ENCODE data around the gene TRIM63. TPM values are rescaled to one million over a fixed set of nuclear protein-coding genes. Genes with fewer than 3 reads are reported as not detected.

Gene TRIM63
- total RNA-seq, 5 donors from 2014 or later (not counting 1 experiment from before 2014, with no cell fraction given), result not detected

- Mint-ChIP-seq H3K9me3 (no peaks in the 10 kb centered on the region), H3K4me3 (no peak overlapping the region), H3K36me3 (no peaks in the 10 kb centered on the region), H3K27ac (no peak overlapping the region), H3K4me1 (no peaks in the 10 kb centered on the region), H3K27me3 (peaks cover 25 to 35% of the 10 kb centered on the region in 2 donors)
- Histone ChIP-seq H3K27me3 (replicated peaks in 1 of 2; ENCODE audit: control insufficient read depth in 2 of 2, extremely low read depth in 1 of 2, insufficient read depth in 2 of 2, low read length in 1 of 2) (peaks cover 18 to 26% of the 10 kb centered on the region in 2 experiments), H3K9me3 (no peaks in the 10 kb centered on the region), H3K36me3 (ENCODE audit: control insufficient read depth in 2 of 2, extremely low read depth in 1 of 2, insufficient read depth in 1 of 2, low read length in 1 of 2) (no peaks in the 10 kb centered on the region), H3K4me3 (ENCODE audit: control insufficient read depth in 1 of 2, extremely low read depth in 1 of 2, low read length in 1 of 2) (no peak overlapping the region), H3K4me1 (ENCODE audit: control insufficient read depth in 1 of 2, extremely low read depth in 1 of 2, insufficient read depth in 2 of 2, low read length in 2 of 2) (no peaks in the 10 kb centered on the region), H3K27ac (ENCODE audit: low read length) (no peak overlapping the region)
- ATAC-seq (replicated peaks in 1 of 4), result no peak
- WGBS (ENCODE audit: insufficient coverage), result 60% methylated on average over 4 of the region's 7 CpGs
- no peak for DNase-seq
- ChIA-PET CTCF (no interaction called here), POLR2A (no interaction called here)
Observed at GRCh38 chr1:26092422-26092821, 25.0 kb upstream of the TRIM63 start.

DNA sequence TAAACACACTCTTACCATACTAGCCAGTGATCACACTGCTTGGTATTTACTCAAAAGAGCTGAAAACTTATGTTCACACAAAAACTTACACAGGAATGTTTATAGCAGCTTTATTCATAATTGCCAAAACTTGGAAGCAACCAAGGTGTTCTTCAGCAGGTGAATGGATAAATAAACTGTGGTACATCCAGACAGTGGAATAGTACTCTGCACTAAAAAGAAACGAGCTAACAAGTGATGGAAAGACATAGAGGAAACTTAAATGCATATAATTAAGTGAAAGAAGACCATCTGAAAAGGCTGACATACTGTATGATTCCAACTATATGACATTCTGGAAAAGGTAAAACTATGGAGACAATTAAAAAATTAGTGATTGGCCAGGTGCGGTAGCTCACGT lies 23.5 kb upstream of the TRIM63 start:
- ATAC-seq (replicated peaks in 1 of 4), result no peak
- H3K4me3 Mint-ChIP-seq, result no peak overlapping the region
- H3K36me3 Mint-ChIP-seq, result no peaks in the 10 kb centered on the region
- Histone ChIP-seq H3K36me3 (ENCODE audit: control insufficient read depth in 2 of 2, extremely low read depth in 1 of 2, insufficient read depth in 1 of 2, low read length in 1 of 2) (no peaks in the 10 kb centered on the region), H3K4me1 (ENCODE audit: control insufficient read depth in 1 of 2, extremely low read depth in 1 of 2, insufficient read depth in 2 of 2, low read length in 2 of 2) (no peaks in the 10 kb centered on the region), H3K4me3 (ENCODE audit: control insufficient read depth in 1 of 2, extremely low read depth in 1 of 2, low read length in 1 of 2) (no peak overlapping the region), H3K27me3 (replicated peaks in 1 of 2; ENCODE audit: control insufficient read depth in 2 of 2, extremely low read depth in 1 of 2, insufficient read depth in 2 of 2, low read length in 1 of 2) (peaks cover 18 to 26% of the 10 kb centered on the region in 2 experiments), H3K9me3 (no peaks in the 10 kb centered on the region), H3K27ac (ENCODE audit: low read length) (no peak overlapping the region)
- WGBS (ENCODE audit: insufficient coverage), result 100% methylated on average over 2 of the region's 3 CpGs
- no peak overlapping the region for H3K27ac Mint-ChIP-seq
- ChIA-PET POLR2A (no interaction called here), CTCF (no interaction called here)
- H3K27me3 Mint-ChIP-seq, result peaks cover 30 to 42% of the 10 kb centered on the region in 2 donors
- no peak for DNase-seq
- no peaks in the 10 kb centered on the region for H3K4me1 Mint-ChIP-seq
- no peaks in the 10 kb centered on the region for H3K9me3 Mint-ChIP-seq

GRCh38 chr1:26089125-26089524 lies 21.7 kb upstream of the TRIM63 start:
- no peak overlapping the region for H3K27ac ChIP-seq (ENCODE audit: low read length)
- no peaks in the 10 kb centered on the region for H3K4me1 ChIP-seq (ENCODE audit: control insufficient read depth in 1 of 2, extremely low read depth in 1 of 2, insufficient read depth in 2 of 2, low read length in 2 of 2)
- no peaks in the 10 kb centered on the region for H3K36me3 Mint-ChIP-seq
- POLR2A ChIA-PET, result no interaction called here
- peaks cover 0 to 2% (median 0%) of the 10 kb centered on the region in 3 donors for H3K9me3 Mint-ChIP-seq
- H3K27ac Mint-ChIP-seq, result no peak overlapping the region
- no peak for ATAC-seq (replicated peaks in 1 of 4)
- no peaks in the 10 kb centered on the region for H3K4me1 Mint-ChIP-seq
- H3K27me3 ChIP-seq (replicated peaks in 1 of 2; ENCODE audit: control insufficient read depth in 2 of 2, extremely low read depth in 1 of 2, insufficient read depth in 2 of 2, low read length in 1 of 2), result peaks cover 10 to 31% of the 10 kb centered on the region in 2 experiments
- no CpG with 5 or more reads among the region's 3 CpGs for WGBS (ENCODE audit: insufficient coverage)
- no peak for DNase-seq
- H3K4me3 ChIP-seq (ENCODE audit: control insufficient read depth in 1 of 2, extremely low read depth in 1 of 2, low read length in 1 of 2), result no peak overlapping the region
- peaks cover 41 to 52% of the 10 kb centered on the region in 2 donors for H3K27me3 Mint-ChIP-seq
- H3K4me3 Mint-ChIP-seq, result no peak overlapping the region
- no peaks in the 10 kb centered on the region for H3K9me3 ChIP-seq
- H3K36me3 ChIP-seq (ENCODE audit: control insufficient read depth in 2 of 2, extremely low read depth in 1 of 2, insufficient read depth in 1 of 2, low read length in 1 of 2), result no peaks in the 10 kb centered on the region
- CTCF ChIA-PET, result no interaction called here

GRCh38 chr1:26084844-26085243 lies 17.4 kb upstream of the TRIM63 start:
- Histone ChIP-seq H3K4me3 (ENCODE audit: control insufficient read depth in 1 of 2, extremely low read depth in 1 of 2, low read length in 1 of 2) (no peak overlapping the region), H3K36me3 (ENCODE audit: control insufficient read depth in 2 of 2, extremely low read depth in 1 of 2, insufficient read depth in 1 of 2, low read length in 1 of 2) (no peaks in the 10 kb centered on the region), H3K4me1 (ENCODE audit: control insufficient read depth in 1 of 2, extremely low read depth in 1 of 2, insufficient read depth in 2 of 2, low read length in 2 of 2) (no peaks in the 10 kb centered on the region), H3K27me3 (replicated peaks in 1 of 2; ENCODE audit: control insufficient read depth in 2 of 2, extremely low read depth in 1 of 2, insufficient read depth in 2 of 2, low read length in 1 of 2) (peaks cover 2 to 28% of the 10 kb centered on the region in 2 experiments), H3K27ac (ENCODE audit: low read length) (no peak overlapping the region), H3K9me3 (no peaks in the 10 kb centered on the region)
- H3K4me3 Mint-ChIP-seq, result no peak overlapping the region
- H3K27ac Mint-ChIP-seq, result no peak overlapping the region
- CTCF ChIA-PET, result interaction anchor here in 1 of 2 donors (0.7 kb wide), 1 partner anchor 400 kb away, joined by 3 read pairs; no protein-coding TSS in a partner anchor
- DNase-seq (no peak), ATAC-seq (replicated peaks in 1 of 4) (no peak)
- no peaks in the 10 kb centered on the region for H3K4me1 Mint-ChIP-seq
- H3K27me3 Mint-ChIP-seq, result peaks cover 24 to 32% of the 10 kb centered on the region in 2 donors
- no peaks in the 10 kb centered on the region for H3K36me3 Mint-ChIP-seq
- WGBS (ENCODE audit: insufficient coverage), result 58% methylated on average over 2 of the region's 2 CpGs
- peaks cover 0 to 3% (median 0%) of the 10 kb centered on the region in 3 donors for H3K9me3 Mint-ChIP-seq
- POLR2A ChIA-PET, result interaction anchor here in 1 of 2 donors (0.6 kb wide), 1 partner anchor 1170 kb away, joined by 3 read pairs; no protein-coding TSS in a partner anchor

- ATAC-seq (replicated peaks in 1 of 4) (no peak), DNase-seq (no peak)
- Mint-ChIP-seq H3K27ac (no peak overlapping the region), H3K4me3 (no peak overlapping the region), H3K9me3 (peaks cover 0 to 3% (median 0%) of the 10 kb centered on the region in 3 donors), H3K4me1 (no peaks in the 10 kb centered on the region), H3K27me3 (peaks cover 24 to 32% of the 10 kb centered on the region in 2 donors), H3K36me3 (no peaks in the 10 kb centered on the region)
- no peaks in the 10 kb centered on the region for H3K9me3 ChIP-seq
- peaks cover 2 to 26% of the 10 kb centered on the region in 2 experiments for H3K27me3 ChIP-seq (replicated peaks in 1 of 2; ENCODE audit: control insufficient read depth in 2 of 2, extremely low read depth in 1 of 2, insufficient read depth in 2 of 2, low read length in 1 of 2)
- no peak overlapping the region for H3K4me3 ChIP-seq (ENCODE audit: control insufficient read depth in 1 of 2, extremely low read depth in 1 of 2, low read length in 1 of 2)
- CTCF ChIA-PET, result no interaction called here
- POLR2A ChIA-PET, result interaction anchor here in 1 of 2 donors (0.6 kb wide), 1 partner anchor 1171 kb away, joined by 3 read pairs; no protein-coding TSS in a partner anchor
- H3K27ac ChIP-seq (ENCODE audit: low read length), result no peak overlapping the region
- no peaks in the 10 kb centered on the region for H3K36me3 ChIP-seq (ENCODE audit: control insufficient read depth in 2 of 2, extremely low read depth in 1 of 2, insufficient read depth in 1 of 2, low read length in 1 of 2)
- WGBS (ENCODE audit: insufficient coverage), result 67% methylated on average over 1 of the region's 2 CpGs
- H3K4me1 ChIP-seq (ENCODE audit: control insufficient read depth in 1 of 2, extremely low read depth in 1 of 2, insufficient read depth in 2 of 2, low read length in 2 of 2), result no peaks in the 10 kb centered on the region
Observed at GRCh38 chr1:26084091-26084561, 16.7 kb upstream of the TRIM63 start.

- Mint-ChIP-seq H3K4me1 (no peaks in the 10 kb centered on the region), H3K9me3 (peaks cover 0 to 3% (median 0%) of the 10 kb centered on the region in 3 donors), H3K27me3 (peaks cover 28 to 30% of the 10 kb centered on the region in 2 donors), H3K4me3 (no peak overlapping the region), H3K36me3 (no peaks in the 10 kb centered on the region), H3K27ac (no peak overlapping the region)
- Histone ChIP-seq H3K27ac (ENCODE audit: low read length) (no peak overlapping the region), H3K4me3 (ENCODE audit: control insufficient read depth in 1 of 2, extremely low read depth in 1 of 2, low read length in 1 of 2) (no peak overlapping the region), H3K36me3 (ENCODE audit: control insufficient read depth in 2 of 2, extremely low read depth in 1 of 2, insufficient read depth in 1 of 2, low read length in 1 of 2) (no peaks in the 10 kb centered on the region), H3K27me3 (replicated peaks in 1 of 2; ENCODE audit: control insufficient read depth in 2 of 2, extremely low read depth in 1 of 2, insufficient read depth in 2 of 2, low read length in 1 of 2) (peaks cover 2 to 22% of the 10 kb centered on the region in 2 experiments), H3K9me3 (no peaks in the 10 kb centered on the region), H3K4me1 (ENCODE audit: control insufficient read depth in 1 of 2, extremely low read depth in 1 of 2, insufficient read depth in 2 of 2, low read length in 2 of 2) (no peaks in the 10 kb centered on the region)
- ATAC-seq (replicated peaks in 1 of 4), result no peak
- CTCF ChIA-PET, result interaction anchor here in 1 of 2 donors (0.6 kb wide), 1 partner anchor 95 kb away, joined by 4 read pairs; no protein-coding TSS in a partner anchor
- 69% methylated on average over 2 of the region's 5 CpGs for WGBS (ENCODE audit: insufficient coverage)
- no peak for DNase-seq
- POLR2A ChIA-PET, result interaction anchor here in 1 of 2 donors (0.7 kb wide), 1 partner anchor 904 kb away, joined by 5 read pairs; no protein-coding TSS in a partner anchor
Observed at GRCh38 chr1:26083208-26083607, 15.8 kb upstream of the TRIM63 start.

All from T-cell (primary cell).